RKO (cell line): ENCODE data around the gene AATK.
"Not testable (repeated sequence)": the region's sequence is repeated elsewhere in the genome, so short reads cannot be mapped to it uniquely, and the experiment has no call there.

Experiments
- DNase-seq: peaks from one replicate; pipeline ENCODE4 v3.0.0-alpha.2; 2016; ENCODE audit warnings: low spot score

Gene AATK

GRCh38 chr17:81161536-81161935 is 4.5 kb downstream of the AATK start:
- DNase-seq: no peak

GRCh38 chr17:81160747-81161453 is 5.1 kb downstream of the AATK start:
- no peak for DNase-seq

GRCh38 chr17:81160306-81160705 is 5.7 kb downstream of the AATK start:
- DNase-seq: no peak

DNA sequence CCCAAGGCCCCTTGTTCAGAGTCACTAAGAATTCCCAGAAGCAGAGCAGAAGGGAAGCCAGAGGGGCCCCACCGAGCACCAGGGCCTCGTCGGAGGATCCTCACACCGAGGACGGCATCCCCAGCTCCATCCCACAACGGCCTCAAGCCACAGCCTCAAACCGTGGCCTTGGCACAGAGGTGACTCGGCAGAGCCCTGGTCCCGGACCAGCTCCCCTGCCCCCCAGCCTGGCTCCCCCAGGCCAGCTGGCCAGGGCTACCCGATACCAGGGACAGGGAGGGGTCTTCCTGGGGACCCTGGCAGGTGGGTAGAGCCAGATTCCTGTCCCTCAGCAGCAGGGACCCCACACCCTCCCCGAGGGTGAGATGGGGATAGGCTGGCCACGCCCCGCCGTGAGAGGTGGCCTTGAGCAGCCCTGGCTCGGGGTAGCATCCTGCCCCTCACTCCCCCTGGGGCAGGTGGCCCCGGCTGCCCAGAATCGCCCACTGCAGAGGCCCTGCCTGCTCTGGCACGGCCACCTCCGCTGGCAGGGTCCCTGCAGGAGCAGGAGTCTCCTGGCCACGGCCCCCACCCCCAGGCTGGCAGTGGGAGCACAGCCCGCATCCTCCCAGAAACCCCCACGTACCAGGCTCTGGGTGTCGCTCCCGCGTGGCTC is 6.3 kb downstream of the AATK start:
- no peak for DNase-seq

GRCh38 chr17:81158688-81159590 is 7.1 kb downstream of the AATK start:
- no peak for DNase-seq

- no peak for DNase-seq
Measured at GRCh38 chr17:81157848-81158687, 8.0 kb downstream of the AATK start.

GRCh38 chr17:81156866-81157805 is 8.9 kb downstream of the AATK start:
- no peak for DNase-seq

GRCh38 chr17:81154961-81155360 is 11.1 kb downstream of the AATK start:
- no peak for DNase-seq

DNA sequence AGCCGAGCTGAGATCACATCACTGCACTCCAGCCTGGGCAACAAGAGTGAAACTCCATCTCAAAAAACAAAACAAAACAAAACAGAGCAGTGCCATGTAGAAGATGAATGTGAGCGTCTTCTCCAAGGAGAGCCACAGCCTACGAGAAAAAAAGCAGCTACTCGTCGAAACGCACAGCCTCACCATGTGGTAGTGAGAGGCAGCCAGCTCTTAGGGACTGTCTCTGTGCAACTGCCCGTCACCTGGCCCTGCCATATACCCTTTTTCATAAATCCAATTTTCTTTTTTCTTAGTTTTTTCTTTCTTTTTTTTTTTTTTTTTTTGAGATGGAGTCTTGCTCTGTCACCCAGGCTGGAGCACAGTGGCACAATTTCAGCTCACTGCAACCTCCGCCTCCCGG is 12.0 kb downstream of the AATK start:
- DNase-seq: not testable (repeated sequence)

DNA sequence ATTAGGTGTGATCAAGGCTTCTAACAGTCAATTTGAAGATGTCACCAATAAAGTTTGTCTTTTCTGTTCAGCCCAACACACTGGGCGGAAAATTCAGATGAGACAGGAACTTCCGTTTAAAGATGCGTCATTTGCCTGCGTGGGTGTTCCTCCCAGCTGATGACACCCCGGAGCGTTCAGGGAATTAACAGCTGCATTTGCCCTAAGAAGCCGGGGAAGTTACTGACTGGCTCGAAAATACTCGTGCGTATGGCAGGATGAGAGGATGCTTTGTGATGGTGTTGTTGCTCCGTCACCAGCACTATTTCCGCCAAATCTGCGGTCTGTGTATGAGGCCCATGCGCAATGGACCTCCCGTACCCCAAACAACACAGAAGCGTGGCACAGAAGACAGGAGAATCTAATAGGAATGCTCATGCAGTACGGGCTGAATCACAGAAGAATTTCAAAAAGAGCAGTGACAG is 12.6 kb downstream of the AATK start:
- DNase-seq: peak; percentile 95

DNA sequence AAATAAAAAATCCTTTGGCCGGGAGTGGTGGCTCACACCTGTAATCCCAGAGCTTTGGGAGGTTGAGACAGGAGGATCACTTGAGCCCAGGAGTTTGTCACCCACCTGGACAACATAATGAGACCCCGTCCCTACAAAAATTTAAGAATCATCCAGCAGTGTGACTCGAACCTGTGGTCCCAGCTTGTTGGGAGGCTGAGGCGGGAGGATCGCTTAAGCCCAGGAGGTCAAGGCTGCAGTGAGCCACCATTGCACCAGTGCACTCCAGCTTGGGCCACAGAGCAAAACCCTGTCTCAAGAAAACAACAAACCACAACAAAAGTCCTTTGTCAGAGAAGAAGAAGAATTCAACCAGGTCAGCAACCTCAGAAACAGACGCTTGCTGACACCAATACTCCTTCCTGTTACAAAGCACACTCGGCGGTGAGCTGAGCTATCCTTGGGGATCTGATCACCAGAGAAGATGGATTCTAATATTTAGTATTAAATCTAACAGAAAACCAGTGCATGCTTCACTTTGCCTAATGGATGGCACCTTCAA is 13.7 kb downstream of the AATK start:
- no peak for DNase-seq

- no peak for DNase-seq
Measured at GRCh38 chr17:81151278-81151677, 14.7 kb downstream of the AATK start.

GRCh38 chr17:81150377-81151077 is 15.5 kb downstream of the AATK start:
- no peak for DNase-seq

DNA sequence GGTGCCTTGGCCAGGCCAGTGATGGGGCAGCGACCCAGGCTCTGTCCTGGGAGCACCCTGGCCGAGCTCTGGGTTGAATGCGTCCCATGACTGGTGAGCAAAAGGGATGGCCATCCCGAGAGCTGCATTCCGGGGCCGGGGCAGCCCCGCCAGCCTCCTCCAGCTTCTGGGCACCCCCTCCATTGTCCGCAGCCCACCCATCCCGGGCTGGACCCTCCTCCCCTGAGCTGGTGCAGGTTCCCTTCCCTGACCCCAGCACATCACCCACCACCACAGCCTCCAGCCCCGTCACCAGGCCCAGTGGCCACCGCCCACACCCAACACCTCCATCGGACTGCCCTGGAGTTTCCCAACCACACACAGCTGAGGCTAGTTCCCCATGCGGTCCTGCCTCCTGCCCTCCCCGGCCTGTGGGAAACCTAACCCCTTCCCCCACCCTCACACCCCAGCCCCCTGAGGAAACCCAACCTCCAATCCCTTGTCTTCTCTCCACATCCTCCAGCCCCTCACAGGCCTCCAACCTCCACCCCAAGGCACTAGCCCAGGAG is 17.0 kb downstream of the AATK start:
- no peak for DNase-seq

DNA sequence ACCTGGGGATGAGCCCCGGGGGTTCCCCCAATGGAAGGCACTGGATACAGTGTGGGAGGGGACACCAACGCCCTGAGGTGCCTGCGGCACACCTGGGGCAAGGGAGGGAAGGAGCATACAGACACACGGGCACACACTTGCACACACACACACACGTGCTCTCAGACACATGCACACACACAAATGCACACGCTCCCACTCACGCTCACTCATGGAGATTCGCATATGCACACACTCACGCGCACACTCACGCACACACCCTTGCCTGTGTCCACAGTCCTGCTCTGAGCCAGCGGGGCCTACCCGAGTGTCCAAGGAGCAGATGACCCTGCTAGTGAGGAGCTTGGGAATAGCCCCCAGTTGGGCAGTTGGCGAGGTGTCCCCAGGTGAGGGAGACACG is 17.4 kb downstream of the AATK start:
- no peak for DNase-seq

DNA sequence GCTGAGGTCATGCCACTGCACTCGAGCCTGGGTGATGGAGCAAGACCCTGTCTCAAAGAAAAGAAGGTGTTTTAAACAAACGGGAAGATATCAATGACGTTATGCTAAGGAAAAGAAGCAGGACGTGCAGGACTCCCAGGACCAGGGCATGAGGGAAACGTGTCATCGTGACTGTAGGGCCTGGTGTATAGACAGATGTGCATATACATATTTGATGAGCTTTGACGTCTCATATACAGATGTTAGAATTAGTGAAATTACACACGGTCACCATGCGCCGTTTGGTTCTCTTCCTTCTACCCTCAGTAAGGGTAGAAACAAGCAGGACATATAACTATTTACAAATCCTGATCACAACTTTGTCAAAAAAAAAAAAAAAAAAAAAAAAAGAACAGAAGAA is 18.3 kb downstream of the AATK start:
- DNase-seq: no peak

- DNase-seq: not testable (repeated sequence)
Measured at GRCh38 chr17:81146208-81146607, 19.8 kb downstream of the AATK start.

GRCh38 chr17:81144423-81144781 is 21.6 kb downstream of the AATK start:
- DNase-seq: no peak

DNA sequence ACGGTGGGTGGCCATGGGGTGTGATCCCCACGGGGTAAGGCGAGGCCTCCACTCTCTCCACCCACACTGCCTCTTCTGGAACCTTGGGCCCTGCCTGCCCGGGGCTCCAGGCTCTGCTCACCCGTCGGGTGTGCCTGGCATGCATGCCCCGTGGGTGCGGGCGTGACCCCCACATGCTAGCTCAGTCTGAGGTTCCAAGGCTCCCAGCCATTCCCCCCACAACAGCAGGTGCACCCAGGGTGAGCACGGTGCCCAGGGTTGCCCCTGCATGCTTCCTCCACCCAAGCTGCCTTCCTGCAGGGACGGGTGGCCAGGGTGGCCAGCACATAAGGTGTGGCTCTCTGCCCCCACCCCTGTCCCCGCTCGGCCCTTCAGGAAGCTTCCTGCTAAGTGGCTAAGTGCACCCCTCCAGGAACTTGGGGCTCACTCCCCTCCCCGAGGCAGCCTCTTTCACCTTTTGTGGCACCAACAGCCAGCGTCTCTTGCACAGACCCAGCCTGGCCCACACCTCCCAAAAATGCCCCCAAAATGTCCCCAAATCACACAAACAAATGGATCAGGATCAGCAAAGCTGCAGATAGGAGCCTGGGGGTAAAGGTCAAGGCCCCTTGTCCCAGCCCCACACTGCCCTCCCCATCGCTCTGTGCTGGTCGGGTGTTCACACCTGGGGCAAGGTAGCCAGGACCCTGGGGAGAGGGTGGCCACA is 22.2 kb downstream of the AATK start:
- DNase-seq: no peak
